PFSK-1 (cell line): ENCODE measurements around the gene FAM111A.

ENCODE experiments used
- FOXP2 ChIP-seq: optimal IDR thresholded peaks from 2 replicates; pipeline ENCODE3; 2011; ENCODE audit warnings: borderline replicate concordance, control low read depth, inconsistent platforms; ENCODE audit not compliant: insufficient read depth; ENCODE audit errors: extremely low read length, extremely low read depth
- POLR2AphosphoS5 ChIP-seq: IDR thresholded peaks from 2 replicates; pipeline ENCODE4 v1.6.1; 2012; ENCODE audit warnings: low read depth, mild to moderate bottlenecking, control low read depth, low read length, moderate library complexity
- SIN3A ChIP-seq: IDR thresholded peaks from 2 replicates; pipeline ENCODE4 v1.6.1; 2012; ENCODE audit warnings: mild to moderate bottlenecking, low read length, moderate library complexity, borderline replicate concordance; ENCODE audit not compliant: insufficient read depth
- TAF1 ChIP-seq: IDR thresholded peaks from 2 replicates; pipeline ENCODE4 v1.6.1; 2012; ENCODE audit warnings: low read length, control low read depth, borderline replicate concordance; ENCODE audit not compliant: insufficient read depth
- TF ChIP-seq, protein P1 (sequence below), 2 experiments: IDR thresholded peaks; 2 replicates each; pipeline versions ENCODE4 v1.6.1 to v1.8.0; 2011 to 2012; ENCODE audit warnings: low read depth in 2 of 2, low read length in 2 of 2, control low read depth in 1 of 2, inconsistent platforms in 1 of 2, mild to moderate bottlenecking in 1 of 2, moderate library complexity in 1 of 2; ENCODE audit not compliant: insufficient read depth in 1 of 2

DNA sequence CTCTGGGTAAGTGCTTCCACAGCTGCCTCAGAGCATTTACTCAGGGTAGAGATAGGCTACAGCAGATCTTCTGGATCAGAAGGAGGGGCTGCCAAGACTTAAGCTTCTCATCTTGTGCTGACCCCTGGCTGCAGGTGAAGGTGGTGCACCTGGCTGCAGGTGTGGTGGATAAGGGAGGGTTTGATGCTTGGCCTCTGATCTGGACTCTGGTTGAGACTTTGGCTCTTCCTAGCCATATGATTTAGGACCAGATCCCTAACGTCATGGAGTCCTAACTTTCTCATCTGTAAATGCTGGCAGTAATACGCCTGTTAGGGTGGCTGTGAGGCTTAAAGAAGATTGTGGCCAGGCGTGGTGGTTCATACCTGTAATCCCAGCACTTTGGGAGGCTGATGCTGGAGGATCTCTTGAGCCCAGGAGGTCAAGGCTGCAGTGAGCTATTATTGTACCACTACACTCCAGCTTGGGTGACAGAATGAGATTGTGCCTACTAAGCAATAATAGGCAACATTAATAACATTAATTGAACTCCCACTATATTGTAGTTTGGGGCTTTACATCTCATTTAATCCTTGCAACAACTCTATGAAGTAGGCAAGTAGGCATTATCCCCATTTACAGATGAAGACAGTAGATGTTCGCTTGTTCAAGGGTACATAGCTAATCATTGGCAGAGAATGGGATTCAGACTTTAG is 39.9 kb downstream of the FAM111A start:
- no peak for TF ChIP-seq TAF1
- TF ChIP-seq POLR2AphosphoS5 = no peak
- TF ChIP-seq, protein P1, sequence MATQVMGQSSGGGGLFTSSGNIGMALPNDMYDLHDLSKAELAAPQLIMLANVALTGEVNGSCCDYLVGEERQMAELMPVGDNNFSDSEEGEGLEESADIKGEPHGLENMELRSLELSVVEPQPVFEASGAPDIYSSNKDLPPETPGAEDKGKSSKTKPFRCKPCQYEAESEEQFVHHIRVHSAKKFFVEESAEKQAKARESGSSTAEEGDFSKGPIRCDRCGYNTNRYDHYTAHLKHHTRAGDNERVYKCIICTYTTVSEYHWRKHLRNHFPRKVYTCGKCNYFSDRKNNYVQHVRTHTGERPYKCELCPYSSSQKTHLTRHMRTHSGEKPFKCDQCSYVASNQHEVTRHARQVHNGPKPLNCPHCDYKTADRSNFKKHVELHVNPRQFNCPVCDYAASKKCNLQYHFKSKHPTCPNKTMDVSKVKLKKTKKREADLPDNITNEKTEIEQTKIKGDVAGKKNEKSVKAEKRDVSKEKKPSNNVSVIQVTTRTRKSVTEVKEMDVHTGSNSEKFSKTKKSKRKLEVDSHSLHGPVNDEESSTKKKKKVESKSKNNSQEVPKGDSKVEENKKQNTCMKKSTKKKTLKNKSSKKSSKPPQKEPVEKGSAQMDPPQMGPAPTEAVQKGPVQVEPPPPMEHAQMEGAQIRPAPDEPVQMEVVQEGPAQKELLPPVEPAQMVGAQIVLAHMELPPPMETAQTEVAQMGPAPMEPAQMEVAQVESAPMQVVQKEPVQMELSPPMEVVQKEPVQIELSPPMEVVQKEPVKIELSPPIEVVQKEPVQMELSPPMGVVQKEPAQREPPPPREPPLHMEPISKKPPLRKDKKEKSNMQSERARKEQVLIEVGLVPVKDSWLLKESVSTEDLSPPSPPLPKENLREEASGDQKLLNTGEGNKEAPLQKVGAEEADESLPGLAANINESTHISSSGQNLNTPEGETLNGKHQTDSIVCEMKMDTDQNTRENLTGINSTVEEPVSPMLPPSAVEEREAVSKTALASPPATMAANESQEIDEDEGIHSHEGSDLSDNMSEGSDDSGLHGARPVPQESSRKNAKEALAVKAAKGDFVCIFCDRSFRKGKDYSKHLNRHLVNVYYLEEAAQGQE (IDR thresholded peaks at IDR 0.05; ENCODE audit: insufficient read depth in 1 of 2, low read depth in 2 of 2, low read length in 2 of 2) = no peak
- no peak for TF ChIP-seq SIN3A
- no peak for TF ChIP-seq FOXP2
